NB4 (cell line): ENCODE results near the gene TMEM125.

ENCODE experiments used
- CTCF ChIP-seq: IDR thresholded peaks from one replicate; pipeline ENCODE4 v1.5.1; 2012; ENCODE audit warnings: low read depth, low read length
- MAX ChIP-seq: IDR thresholded peaks from 2 replicates; pipeline ENCODE4 v1.6.1; 2011; ENCODE audit warnings: low read depth, low read length
- MYC ChIP-seq: IDR thresholded peaks from 2 replicates; pipeline ENCODE4 v1.6.1; 2011; ENCODE audit warnings: low read depth, low read length
- POLR2A ChIP-seq: IDR thresholded peaks from 2 replicates; pipeline ENCODE4 v1.6.1; 2011; ENCODE audit warnings: mild to moderate bottlenecking; ENCODE audit not compliant: insufficient read length; ENCODE audit errors: extremely low read depth

- no peak for TF ChIP-seq CTCF
- no peak for TF ChIP-seq POLR2A
- no peak for TF ChIP-seq MAX
- TF ChIP-seq MYC = no peak
These were observed 10.9 kb downstream of the TMEM125 start for GRCh38 chr1:43280692-43281091.
